ENCODE data around the gene PTPN14. TPM values are rescaled to one million over a fixed set of nuclear protein-coding genes. Genes with fewer than 3 reads are reported as not detected.

PTPN14 gene
- total RNA-seq, 1 experiment from 2014 or later, result 88.4 TPM

DNA sequence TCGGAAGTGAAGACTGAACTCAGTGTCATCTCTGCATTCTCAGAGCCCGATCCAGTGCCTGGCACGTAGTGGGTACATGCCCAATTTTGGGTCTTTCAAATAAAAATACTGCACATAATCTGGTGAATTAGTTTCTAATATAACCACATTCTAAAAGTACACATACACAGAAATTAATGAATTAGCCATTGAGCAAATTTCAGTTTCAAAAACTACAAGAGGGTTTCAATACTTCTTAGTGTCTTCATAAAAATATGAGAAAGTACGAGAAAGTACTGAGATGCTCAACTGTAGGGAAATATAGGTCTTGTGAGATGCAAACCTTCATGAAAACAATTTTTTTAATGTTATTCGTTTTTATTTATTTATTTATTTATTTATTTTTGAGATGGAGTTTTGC, 183.6 kb downstream of the PTPN14 start:
- H3K4me1 Mint-ChIP-seq, result peaks cover 13% of the 10 kb centered on the region
- peaks cover 33% of the 10 kb centered on the region for H3K36me3 Mint-ChIP-seq
- no peaks in the 10 kb centered on the region for H3K9me3 Mint-ChIP-seq
- no peak for ATAC-seq
- no peak overlapping the region for H3K27ac Mint-ChIP-seq
- H3K27me3 Mint-ChIP-seq (ENCODE audit: low read depth), result no peaks in the 10 kb centered on the region
- no peak overlapping the region for H3K4me3 Mint-ChIP-seq
- no peak for DNase-seq (ENCODE audit: low spot score)
- ChIA-PET POLR2A (no interaction called here), CTCF (interaction anchor here (1.3 kb wide), 1 partner anchor 217 kb away, joined by 3 read pairs; no protein-coding TSS in a partner anchor)
- TF ChIP-seq ZNF317 (CRISPR knock-in tag; IDR thresholded peaks at IDR 0.05; ENCODE audit: borderline replicate concordance, low read depth), result no peak
- TF ChIP-seq, protein P1, sequence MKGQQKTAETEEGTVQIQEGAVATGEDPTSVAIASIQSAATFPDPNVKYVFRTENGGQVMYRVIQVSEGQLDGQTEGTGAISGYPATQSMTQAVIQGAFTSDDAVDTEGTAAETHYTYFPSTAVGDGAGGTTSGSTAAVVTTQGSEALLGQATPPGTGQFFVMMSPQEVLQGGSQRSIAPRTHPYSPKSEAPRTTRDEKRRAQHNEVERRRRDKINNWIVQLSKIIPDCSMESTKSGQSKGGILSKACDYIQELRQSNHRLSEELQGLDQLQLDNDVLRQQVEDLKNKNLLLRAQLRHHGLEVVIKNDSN (CRISPR knock-in tag; IDR thresholded peaks at IDR 0.05), result no peak
- TF ChIP-seq FOXK1 (CRISPR knock-in tag; IDR thresholded peaks at IDR 0.05), result no peak
- TF ChIP-seq, protein P2, sequence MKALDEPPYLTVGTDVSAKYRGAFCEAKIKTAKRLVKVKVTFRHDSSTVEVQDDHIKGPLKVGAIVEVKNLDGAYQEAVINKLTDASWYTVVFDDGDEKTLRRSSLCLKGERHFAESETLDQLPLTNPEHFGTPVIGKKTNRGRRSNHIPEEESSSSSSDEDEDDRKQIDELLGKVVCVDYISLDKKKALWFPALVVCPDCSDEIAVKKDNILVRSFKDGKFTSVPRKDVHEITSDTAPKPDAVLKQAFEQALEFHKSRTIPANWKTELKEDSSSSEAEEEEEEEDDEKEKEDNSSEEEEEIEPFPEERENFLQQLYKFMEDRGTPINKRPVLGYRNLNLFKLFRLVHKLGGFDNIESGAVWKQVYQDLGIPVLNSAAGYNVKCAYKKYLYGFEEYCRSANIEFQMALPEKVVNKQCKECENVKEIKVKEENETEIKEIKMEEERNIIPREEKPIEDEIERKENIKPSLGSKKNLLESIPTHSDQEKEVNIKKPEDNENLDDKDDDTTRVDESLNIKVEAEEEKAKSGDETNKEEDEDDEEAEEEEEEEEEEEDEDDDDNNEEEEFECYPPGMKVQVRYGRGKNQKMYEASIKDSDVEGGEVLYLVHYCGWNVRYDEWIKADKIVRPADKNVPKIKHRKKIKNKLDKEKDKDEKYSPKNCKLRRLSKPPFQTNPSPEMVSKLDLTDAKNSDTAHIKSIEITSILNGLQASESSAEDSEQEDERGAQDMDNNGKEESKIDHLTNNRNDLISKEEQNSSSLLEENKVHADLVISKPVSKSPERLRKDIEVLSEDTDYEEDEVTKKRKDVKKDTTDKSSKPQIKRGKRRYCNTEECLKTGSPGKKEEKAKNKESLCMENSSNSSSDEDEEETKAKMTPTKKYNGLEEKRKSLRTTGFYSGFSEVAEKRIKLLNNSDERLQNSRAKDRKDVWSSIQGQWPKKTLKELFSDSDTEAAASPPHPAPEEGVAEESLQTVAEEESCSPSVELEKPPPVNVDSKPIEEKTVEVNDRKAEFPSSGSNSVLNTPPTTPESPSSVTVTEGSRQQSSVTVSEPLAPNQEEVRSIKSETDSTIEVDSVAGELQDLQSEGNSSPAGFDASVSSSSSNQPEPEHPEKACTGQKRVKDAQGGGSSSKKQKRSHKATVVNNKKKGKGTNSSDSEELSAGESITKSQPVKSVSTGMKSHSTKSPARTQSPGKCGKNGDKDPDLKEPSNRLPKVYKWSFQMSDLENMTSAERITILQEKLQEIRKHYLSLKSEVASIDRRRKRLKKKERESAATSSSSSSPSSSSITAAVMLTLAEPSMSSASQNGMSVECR (CRISPR knock-in tag; IDR thresholded peaks at IDR 0.05; ENCODE audit: borderline replicate concordance), result no peak
- TF ChIP-seq, protein P3, sequence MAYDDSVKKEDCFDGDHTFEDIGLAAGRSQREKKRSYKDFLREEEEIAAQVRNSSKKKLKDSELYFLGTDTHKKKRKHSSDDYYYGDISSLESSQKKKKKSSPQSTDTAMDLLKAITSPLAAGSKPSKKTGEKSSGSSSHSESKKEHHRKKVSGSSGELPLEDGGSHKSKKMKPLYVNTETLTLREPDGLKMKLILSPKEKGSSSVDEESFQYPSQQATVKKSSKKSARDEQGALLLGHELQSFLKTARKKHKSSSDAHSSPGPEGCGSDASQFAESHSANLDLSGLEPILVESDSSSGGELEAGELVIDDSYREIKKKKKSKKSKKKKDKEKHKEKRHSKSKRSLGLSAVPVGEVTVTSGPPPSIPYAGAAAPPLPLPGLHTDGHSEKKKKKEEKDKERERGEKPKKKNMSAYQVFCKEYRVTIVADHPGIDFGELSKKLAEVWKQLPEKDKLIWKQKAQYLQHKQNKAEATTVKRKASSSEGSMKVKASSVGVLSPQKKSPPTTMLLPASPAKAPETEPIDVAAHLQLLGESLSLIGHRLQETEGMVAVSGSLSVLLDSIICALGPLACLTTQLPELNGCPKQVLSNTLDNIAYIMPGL (CRISPR knock-in tag; IDR thresholded peaks at IDR 0.05), result no peak
- TF ChIP-seq, protein P4, sequence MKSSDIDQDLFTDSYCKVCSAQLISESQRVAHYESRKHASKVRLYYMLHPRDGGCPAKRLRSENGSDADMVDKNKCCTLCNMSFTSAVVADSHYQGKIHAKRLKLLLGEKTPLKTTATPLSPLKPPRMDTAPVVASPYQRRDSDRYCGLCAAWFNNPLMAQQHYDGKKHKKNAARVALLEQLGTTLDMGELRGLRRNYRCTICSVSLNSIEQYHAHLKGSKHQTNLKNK (CRISPR knock-in tag; IDR thresholded peaks at IDR 0.05), result no peak
- TF ChIP-seq, protein P5, sequence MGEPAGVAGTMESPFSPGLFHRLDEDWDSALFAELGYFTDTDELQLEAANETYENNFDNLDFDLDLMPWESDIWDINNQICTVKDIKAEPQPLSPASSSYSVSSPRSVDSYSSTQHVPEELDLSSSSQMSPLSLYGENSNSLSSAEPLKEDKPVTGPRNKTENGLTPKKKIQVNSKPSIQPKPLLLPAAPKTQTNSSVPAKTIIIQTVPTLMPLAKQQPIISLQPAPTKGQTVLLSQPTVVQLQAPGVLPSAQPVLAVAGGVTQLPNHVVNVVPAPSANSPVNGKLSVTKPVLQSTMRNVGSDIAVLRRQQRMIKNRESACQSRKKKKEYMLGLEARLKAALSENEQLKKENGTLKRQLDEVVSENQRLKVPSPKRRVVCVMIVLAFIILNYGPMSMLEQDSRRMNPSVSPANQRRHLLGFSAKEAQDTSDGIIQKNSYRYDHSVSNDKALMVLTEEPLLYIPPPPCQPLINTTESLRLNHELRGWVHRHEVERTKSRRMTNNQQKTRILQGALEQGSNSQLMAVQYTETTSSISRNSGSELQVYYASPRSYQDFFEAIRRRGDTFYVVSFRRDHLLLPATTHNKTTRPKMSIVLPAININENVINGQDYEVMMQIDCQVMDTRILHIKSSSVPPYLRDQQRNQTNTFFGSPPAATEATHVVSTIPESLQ (CRISPR knock-in tag; IDR thresholded peaks at IDR 0.05), result no peak
- no peak for TF ChIP-seq GTF2I (CRISPR knock-in tag; conservative IDR thresholded peaks at IDR 0.05)
- TF ChIP-seq TEAD1 (CRISPR knock-in tag; IDR thresholded peaks at IDR 0.05), result no peak
- no peak for TF ChIP-seq NFATC4 (CRISPR knock-in tag; IDR thresholded peaks at IDR 0.05)
- TF ChIP-seq NR3C1 (CRISPR knock-in tag; conservative IDR thresholded peaks at IDR 0.05; ENCODE audit: low read depth), result no peak
- TF ChIP-seq, protein P6, sequence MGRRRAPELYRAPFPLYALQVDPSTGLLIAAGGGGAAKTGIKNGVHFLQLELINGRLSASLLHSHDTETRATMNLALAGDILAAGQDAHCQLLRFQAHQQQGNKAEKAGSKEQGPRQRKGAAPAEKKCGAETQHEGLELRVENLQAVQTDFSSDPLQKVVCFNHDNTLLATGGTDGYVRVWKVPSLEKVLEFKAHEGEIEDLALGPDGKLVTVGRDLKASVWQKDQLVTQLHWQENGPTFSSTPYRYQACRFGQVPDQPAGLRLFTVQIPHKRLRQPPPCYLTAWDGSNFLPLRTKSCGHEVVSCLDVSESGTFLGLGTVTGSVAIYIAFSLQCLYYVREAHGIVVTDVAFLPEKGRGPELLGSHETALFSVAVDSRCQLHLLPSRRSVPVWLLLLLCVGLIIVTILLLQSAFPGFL (CRISPR knock-in tag; IDR thresholded peaks at IDR 0.05; ENCODE audit: borderline replicate concordance), result no peak
- TF ChIP-seq, protein P7, sequence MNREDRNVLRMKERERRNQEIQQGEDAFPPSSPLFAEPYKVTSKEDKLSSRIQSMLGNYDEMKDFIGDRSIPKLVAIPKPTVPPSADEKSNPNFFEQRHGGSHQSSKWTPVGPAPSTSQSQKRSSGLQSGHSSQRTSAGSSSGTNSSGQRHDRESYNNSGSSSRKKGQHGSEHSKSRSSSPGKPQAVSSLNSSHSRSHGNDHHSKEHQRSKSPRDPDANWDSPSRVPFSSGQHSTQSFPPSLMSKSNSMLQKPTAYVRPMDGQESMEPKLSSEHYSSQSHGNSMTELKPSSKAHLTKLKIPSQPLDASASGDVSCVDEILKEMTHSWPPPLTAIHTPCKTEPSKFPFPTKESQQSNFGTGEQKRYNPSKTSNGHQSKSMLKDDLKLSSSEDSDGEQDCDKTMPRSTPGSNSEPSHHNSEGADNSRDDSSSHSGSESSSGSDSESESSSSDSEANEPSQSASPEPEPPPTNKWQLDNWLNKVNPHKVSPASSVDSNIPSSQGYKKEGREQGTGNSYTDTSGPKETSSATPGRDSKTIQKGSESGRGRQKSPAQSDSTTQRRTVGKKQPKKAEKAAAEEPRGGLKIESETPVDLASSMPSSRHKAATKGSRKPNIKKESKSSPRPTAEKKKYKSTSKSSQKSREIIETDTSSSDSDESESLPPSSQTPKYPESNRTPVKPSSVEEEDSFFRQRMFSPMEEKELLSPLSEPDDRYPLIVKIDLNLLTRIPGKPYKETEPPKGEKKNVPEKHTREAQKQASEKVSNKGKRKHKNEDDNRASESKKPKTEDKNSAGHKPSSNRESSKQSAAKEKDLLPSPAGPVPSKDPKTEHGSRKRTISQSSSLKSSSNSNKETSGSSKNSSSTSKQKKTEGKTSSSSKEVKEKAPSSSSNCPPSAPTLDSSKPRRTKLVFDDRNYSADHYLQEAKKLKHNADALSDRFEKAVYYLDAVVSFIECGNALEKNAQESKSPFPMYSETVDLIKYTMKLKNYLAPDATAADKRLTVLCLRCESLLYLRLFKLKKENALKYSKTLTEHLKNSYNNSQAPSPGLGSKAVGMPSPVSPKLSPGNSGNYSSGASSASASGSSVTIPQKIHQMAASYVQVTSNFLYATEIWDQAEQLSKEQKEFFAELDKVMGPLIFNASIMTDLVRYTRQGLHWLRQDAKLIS (CRISPR knock-in tag; IDR thresholded peaks at IDR 0.05; ENCODE audit: borderline replicate concordance), result no peak
- TF ChIP-seq JUN (CRISPR knock-in tag; IDR thresholded peaks at IDR 0.05), result no peak
- TF ChIP-seq, protein P8, sequence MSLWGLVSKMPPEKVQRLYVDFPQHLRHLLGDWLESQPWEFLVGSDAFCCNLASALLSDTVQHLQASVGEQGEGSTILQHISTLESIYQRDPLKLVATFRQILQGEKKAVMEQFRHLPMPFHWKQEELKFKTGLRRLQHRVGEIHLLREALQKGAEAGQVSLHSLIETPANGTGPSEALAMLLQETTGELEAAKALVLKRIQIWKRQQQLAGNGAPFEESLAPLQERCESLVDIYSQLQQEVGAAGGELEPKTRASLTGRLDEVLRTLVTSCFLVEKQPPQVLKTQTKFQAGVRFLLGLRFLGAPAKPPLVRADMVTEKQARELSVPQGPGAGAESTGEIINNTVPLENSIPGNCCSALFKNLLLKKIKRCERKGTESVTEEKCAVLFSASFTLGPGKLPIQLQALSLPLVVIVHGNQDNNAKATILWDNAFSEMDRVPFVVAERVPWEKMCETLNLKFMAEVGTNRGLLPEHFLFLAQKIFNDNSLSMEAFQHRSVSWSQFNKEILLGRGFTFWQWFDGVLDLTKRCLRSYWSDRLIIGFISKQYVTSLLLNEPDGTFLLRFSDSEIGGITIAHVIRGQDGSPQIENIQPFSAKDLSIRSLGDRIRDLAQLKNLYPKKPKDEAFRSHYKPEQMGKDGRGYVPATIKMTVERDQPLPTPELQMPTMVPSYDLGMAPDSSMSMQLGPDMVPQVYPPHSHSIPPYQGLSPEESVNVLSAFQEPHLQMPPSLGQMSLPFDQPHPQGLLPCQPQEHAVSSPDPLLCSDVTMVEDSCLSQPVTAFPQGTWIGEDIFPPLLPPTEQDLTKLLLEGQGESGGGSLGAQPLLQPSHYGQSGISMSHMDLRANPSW (CRISPR knock-in tag; conservative IDR thresholded peaks at IDR 0.05; ENCODE audit: low read depth), result no peak
- no peak for TF ChIP-seq KAT7 (CRISPR knock-in tag; IDR thresholded peaks at IDR 0.05; ENCODE audit: borderline replicate concordance)
- TF ChIP-seq, protein P9, sequence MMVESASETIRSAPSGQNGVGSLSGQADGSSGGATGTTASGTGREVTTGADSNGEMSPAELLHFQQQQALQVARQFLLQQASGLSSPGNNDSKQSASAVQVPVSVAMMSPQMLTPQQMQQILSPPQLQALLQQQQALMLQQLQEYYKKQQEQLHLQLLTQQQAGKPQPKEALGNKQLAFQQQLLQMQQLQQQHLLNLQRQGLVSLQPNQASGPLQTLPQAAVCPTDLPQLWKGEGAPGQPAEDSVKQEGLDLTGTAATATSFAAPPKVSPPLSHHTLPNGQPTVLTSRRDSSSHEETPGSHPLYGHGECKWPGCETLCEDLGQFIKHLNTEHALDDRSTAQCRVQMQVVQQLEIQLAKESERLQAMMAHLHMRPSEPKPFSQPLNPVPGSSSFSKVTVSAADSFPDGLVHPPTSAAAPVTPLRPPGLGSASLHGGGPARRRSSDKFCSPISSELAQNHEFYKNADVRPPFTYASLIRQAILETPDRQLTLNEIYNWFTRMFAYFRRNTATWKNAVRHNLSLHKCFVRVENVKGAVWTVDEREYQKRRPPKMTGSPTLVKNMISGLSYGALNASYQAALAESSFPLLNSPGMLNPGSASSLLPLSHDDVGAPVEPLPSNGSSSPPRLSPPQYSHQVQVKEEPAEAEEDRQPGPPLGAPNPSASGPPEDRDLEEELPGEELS (CRISPR knock-in tag; IDR thresholded peaks at IDR 0.05), result no peak
- no peak for TF ChIP-seq NFE2L1 (CRISPR knock-in tag; IDR thresholded peaks at IDR 0.05)
